Transverse colon (tissue), 4 donors: ENCODE results near the gene MATR3.

Experiments
- EP300 ChIP-seq: sonication (generic); formaldehyde crosslinking; IDR thresholded peaks from one replicate; pipeline ENCODE4 v1.6.1; 2017; ENCODE audit warnings: antibody characterized with exemption, low read depth
- POLR2A ChIP-seq: fragments of 450-650 bp; IDR thresholded peaks from one replicate; pipeline ENCODE4 v1.6.1; 2016; ENCODE audit warnings: antibody characterized with exemption, mild to moderate bottlenecking, moderate library complexity
- POLR2AphosphoS5 ChIP-seq, 3 donors: sonication (generic); formaldehyde crosslinking; IDR thresholded peaks; one replicate each; pipeline ENCODE4 v1.6.1; 2016; ENCODE audit warnings: antibody characterized with exemption in 3 of 3
- TF ChIP-seq, protein P1 (sequence below), 5 experiments: fragments of 200-600 bp in 3 of 5; fragments of 450-650 bp in 2 of 5; sonication (generic) in 3 of 5; IDR thresholded peaks; 1 replicate in 2 of 5; 2 replicates in 3 of 5; pipeline ENCODE4 v1.5.1; 2016 to 2017; ENCODE audit warnings: antibody characterized with exemption in 5 of 5, inconsistent platforms in 3 of 5, mild to moderate bottlenecking in 2 of 5, moderate library complexity in 1 of 5

DNA sequence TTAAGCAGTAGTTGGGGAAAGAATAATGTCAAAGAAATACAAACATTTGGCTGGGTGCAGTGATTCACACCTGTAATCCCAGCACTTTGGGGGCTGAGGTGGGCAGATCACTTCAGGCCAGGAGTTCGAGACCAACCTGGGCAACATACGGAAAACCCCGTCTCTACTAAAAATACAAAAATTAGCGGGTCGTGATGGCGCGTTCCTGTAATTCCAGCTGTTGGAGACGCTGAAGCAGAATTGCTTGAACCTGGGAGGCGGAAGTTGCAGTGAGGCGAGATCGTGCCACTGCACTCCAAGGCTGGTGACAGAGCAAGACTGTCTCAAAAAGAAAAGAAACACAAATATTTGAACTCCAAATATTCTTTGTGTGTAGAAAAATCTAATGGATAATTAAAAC is 4.7 kb downstream of the MATR3 start:
- TF ChIP-seq, protein P1, sequence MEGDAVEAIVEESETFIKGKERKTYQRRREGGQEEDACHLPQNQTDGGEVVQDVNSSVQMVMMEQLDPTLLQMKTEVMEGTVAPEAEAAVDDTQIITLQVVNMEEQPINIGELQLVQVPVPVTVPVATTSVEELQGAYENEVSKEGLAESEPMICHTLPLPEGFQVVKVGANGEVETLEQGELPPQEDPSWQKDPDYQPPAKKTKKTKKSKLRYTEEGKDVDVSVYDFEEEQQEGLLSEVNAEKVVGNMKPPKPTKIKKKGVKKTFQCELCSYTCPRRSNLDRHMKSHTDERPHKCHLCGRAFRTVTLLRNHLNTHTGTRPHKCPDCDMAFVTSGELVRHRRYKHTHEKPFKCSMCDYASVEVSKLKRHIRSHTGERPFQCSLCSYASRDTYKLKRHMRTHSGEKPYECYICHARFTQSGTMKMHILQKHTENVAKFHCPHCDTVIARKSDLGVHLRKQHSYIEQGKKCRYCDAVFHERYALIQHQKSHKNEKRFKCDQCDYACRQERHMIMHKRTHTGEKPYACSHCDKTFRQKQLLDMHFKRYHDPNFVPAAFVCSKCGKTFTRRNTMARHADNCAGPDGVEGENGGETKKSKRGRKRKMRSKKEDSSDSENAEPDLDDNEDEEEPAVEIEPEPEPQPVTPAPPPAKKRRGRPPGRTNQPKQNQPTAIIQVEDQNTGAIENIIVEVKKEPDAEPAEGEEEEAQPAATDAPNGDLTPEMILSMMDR (IDR thresholded peaks at IDR 0.05), result no peak
- TF ChIP-seq POLR2A (no peak), EP300 (no peak), POLR2AphosphoS5 (IDR thresholded peaks at IDR 0.05) (no peak)
